GM18508 (cell line): ENCODE results near the gene ANKDD1A.

ENCODE experiments used
- ATAC-seq: cut with Tn5 transposase; IDR thresholded peaks from one replicate; pipeline ENCODE4 v1.9.1; 2021; ENCODE audit warnings: moderate number of reproducible peaks; ENCODE audit not compliant: insufficient read depth, unreplicated experiment

Gene ANKDD1A

DNA sequence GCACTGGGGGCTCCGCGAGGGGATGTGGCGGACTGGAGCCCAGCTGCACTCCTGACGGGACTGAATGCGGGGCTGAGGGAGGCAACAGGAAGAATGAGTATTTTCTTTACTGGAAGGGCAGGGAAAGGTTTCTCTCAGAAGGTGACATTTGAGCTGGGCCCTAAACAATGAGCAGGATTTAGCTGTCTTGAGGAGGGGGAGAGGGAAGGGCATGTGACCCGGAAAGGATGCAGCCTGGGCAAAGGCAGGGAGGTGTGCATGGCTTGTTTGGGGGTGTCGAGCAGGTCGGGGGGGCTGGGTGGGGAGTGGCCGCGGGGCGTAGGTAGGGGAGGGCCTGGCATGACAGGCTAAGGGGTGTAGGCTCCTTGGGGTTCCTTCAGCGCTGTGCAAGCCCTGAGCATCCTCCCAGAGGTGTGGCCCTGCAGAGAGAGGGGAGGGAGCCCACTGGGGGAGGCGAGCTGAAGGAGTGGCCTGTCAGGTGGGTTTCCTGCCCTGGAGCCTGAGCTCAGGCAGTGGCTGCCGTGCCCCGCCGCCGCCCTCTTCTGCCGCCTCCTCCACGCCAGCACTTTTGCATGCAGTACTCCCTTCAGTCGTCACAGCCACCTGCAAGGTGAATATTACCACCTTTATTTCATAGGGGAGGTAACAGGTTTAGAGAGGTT is 17.2 kb upstream of the ANKDD1A start:
- no peak for ATAC-seq

DNA sequence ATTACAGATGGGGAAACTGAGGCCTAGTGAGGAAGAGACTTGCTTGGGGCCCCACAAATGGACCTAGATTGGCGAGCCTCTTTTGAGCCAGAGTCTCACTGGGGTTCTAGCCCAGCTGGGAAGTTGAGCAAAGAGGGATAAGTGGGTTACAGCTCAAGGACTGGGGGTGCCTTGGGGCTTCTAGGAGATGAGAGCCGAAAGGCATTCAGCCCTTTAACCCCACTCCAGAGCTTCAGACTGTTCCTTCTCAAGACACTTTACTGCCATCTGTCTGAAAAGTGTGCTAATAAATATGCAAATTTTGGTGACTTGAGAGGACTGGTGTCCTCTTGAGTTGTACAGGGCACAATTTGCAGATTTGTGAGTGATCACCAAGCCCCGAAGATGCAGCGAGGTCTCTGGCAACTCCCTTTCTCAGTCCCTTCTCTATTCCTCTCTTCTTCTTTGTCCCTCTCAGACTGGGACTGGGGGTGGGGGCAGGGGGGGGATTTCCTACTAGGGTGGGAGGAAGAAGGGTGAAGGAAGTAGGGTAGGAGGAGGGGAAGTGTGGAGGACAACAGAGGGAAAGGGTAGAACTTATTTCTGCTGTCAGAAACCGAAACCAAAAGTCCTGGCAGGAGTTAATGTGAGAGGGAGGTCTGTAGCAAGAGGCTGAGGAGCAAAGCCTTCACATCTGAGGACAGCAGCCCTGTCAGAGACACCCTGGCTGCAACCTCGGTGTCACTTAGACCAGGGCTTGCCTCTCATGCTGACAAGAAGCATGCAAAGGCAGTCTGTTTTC is 16.2 kb upstream of the ANKDD1A start:
- ATAC-seq: no peak

DNA sequence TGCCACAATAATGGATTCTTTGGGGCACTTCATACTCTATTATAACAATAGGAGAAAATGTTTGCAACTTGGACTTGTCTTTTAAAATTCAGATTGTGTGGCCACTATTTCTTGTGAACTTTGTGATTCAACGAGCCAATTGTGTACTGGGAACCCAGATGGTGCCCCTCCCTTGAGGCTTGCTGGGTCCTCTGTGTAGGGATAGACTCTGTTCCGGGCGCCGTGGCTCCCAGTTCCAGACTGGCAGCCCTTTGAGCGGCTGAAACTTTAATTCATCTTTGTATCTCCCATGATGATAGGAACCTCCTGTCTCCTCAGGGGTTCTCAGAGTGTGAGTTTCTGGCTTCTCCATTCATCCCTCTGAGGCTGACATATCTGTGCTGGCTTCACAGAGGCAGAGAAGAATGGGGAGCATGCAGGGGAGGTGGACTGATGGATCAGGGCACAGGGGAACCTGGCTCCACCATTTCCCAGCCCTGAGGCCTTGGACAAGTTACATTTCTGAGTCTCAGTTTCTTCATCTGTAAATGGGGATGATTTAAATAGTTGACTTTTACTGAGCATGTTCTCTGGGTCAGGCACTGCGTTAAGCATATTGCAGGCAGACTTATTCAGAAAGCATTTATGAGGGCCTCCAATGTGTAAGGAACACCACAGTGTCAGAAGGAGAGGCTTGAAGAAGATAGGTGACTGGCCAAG is 15.2 kb upstream of the ANKDD1A start:
- no peak for ATAC-seq

DNA sequence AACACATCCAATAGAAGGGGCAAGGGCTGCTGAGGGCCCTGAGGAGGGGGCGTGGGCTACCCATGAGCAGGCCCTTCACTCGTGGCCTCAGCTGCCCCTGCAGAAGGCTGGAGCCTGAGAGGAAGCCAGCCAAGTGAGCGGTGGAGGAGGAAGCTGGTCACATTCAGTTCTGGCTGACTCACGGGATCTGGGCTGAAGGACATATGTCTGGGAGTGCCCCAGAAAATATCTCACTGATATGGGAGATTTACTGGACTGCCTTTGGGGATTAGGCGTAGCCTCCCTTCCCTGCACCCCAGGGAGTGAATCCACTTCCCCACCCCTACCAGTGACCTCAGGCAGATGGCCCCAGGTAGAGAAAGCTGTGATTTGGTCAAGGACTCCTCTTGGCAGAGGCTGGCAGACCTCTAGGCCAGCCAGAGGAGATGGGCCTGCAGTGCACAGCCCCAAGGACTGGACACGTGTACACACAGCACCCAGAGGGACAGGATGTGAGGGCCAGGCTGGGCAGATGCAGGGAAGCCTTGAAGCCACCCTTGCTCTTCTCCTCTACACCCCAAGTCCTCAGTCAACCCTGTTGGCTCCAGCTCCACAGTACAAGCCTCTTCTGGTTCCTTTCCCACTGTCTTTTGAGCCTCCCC is 14.2 kb upstream of the ANKDD1A start:
- ATAC-seq: no peak

DNA sequence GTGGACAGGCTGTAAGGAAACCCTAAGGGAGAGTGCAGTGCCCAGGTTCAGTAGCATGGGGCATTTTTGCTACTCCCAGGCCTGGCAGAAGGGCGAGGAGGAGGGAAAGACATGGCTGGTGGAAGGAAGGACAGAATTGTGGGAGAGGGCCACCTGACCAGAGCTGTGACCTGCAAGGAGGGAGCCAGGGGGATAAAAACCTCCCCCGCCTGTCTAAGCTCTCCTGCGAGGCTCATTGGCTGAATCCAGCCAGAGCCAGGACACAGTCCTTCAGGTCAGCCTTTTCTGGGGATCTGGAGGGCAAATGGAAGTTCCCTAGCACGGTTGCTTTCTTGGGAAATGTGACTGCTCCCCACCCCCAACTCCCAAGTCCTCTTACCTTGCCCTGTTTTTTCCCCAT is 13.3 kb upstream of the ANKDD1A start:
- no peak for ATAC-seq

DNA sequence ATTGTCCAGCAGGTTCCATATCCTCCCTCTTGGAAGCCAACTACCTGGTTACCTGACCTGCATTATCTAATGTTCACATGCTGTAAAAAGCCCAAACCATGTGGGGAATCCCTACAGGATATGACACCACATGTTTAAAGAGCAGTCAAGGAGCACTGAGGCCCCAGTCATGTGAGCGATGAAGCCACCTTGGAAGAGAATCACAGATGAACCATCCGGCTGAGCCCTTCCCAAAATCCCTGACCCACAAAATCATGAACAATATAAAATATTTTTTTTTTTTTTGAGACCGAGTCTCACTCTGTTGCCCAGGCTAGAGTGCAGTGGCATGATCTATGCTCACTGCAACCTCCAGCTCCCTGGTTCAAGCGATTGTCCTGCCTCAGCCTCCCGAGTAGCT is 10.6 kb upstream of the ANKDD1A start:
- ATAC-seq: no peak

DNA sequence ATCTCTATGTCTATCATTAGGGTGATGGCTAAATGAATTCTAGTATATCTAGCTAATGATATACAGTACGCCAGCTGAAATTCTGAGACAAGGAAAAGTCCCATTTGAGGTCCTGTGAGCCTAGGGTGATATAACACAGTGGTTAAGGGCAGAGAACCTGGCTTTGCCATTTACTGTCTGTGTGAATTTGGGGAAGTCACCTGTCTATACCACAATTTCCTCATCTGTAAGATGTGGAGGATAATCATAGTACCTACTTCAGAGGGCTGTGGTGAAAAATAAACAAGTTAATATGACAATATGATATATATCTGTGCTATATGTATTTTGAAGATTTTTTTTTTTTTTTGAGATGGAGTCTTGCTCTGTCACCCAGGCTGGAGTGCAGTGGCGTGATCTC is 9.8 kb upstream of the ANKDD1A start:
- no peak for ATAC-seq

DNA sequence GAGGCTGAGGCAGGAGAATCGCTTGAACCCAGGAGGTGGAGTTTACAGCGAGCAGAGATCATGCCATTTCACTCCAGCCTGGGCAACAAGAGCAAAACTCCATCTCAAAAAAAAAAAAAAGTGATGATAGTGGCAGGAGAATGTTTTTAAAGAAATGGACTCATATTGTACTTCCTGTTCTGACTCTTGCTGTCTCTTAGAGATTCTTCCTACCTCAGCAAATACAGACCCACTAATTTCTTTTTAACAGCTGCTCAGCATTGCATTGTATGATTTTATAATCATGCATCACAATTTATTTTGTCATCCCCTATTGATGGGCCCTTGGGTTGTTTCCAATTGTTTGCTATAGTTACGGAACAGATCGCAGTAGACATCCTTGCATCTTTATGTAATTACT is 8.8 kb upstream of the ANKDD1A start:
- ATAC-seq: no peak

DNA sequence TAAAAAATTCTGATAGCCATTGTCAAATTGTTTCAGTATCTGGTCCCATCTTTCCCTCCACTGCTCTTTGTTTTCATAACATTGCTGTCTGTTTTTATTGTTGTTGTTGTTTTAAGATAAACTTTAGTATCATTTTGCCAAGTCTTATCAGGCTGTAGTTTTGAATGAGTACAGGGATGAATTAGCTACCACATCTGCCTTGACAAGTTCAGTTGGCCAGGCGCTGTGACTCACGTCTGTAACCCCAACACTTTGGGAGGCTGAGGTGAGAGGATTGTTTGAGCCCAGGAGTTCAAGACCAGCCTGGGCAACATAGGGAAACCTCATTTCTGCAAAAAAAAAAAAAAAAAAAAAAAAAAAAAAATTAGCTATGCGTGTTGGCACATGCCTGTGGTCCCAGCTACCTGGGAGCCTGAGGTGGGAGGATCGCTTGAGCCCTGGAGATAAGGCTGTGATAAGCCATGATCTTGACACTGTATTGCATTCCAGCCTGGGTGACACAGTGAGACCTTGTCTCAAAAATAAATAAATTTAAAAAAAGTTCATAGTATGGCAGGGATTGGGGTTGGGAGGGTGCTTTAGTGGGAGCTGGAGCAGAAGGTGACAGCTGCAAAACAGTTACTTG is 8.3 kb upstream of the ANKDD1A start:
- ATAC-seq: no peak

DNA sequence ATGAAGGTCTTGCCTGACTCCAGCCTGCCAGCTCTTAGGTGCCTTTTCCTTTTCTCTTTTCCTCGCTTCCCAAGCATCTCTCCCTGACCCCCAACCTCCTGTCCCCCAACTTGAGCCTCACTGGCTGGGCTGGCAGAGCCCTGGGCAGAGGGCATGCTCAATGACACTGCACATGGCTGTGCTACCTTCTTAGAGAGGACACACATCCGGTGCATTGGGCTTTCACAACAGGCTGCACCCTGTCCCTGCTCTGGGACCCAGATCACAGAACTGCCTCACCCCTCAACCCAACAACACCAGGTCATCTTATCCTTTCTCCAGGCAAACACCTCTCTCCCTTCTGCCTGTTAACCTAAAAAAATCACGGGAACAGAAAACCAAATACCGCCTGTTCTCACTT is 7.5 kb upstream of the ANKDD1A start:
- ATAC-seq: no peak

DNA sequence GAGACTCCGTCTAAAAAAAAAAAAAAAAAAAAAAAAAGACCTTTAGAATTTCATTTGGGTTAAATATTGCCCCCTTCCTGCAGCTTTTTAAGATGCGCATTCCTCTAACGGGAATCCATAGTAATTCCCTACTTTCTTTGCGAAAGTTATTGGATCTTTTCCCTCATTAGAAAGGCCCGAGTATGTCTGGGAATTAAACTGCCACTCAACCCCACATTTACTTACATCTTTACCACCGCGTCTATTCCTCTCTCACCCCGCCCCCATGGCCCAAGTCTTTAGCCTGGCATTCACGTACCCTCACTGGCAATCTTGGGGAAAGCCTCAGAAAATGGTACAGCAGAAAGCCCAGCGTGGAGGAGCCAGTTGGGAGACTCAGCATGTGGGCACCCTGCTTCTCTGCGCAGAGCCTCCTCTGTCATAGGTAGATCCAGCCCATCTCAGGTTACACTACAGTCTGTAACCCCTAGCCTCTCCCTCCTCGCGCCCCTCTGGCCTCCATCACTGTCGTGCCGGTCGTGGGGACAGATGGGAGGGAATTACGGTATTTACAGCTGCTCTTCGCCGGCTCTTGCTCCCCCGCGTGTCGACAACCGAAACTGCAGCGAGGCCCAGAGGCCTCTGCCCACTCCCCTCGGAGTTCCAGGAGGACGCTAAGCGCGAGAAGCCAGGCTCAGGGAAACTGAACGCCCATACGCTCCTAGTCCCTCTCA is 6.4 kb upstream of the ANKDD1A start:
- ATAC-seq: no peak

DNA sequence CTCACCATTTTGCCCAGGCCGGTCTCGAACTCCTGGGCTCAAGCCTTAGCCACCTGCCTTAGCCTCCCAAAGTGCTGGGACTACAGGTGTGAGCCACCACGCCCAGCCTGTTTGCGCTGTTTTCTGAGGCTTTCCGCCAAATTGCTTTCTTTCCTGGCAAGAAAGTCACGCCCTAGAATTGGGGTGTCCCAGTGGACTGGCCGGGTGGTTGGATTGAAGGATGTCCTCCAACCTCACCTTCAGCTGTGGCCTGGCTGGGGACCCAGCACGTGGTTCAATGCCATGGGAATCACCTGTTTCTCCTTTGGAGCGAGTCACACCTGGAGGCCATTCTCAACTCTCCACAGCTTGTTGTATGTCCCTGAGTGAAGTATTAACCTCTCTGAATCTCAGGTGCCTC is 5.8 kb upstream of the ANKDD1A start:
- ATAC-seq: no peak

DNA sequence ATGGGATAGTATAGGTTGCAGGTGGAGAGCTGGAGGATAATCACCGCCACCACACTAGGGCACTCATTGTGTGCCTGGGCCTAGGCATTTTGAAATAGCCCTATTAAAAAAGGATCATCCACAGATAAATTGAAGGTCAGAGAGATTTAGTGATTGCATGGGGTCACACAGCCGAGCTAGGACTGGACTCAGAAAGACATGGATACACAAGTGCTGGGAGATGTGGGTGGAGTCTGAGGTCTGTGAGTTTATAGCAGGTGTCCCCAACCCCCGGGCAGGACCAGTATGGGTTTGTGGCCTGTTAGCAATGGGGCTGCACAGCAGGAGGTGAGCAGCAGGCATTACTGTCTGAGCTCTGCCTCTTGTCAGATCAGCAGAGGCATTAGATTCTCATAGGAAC is 5.3 kb upstream of the ANKDD1A start:
- ATAC-seq: no peak

DNA sequence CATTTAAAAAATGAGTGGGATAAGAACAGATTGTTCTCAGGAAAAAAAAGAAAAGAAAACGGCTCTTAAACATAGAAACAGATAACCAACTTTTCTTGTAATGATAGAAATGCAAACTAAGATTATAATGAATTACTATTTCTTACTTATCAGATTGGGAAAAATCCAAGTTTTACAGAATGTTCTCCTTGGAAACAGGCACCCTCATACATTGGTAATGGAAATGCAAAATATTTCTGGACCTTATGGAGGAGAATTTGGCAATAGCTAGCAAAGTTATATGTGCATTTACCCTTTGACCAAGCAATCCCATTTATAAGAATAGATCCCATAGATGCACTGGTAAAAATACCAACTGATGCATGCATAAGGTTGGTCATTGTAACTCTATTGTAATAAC is 3.7 kb upstream of the ANKDD1A start:
- no peak for ATAC-seq

DNA sequence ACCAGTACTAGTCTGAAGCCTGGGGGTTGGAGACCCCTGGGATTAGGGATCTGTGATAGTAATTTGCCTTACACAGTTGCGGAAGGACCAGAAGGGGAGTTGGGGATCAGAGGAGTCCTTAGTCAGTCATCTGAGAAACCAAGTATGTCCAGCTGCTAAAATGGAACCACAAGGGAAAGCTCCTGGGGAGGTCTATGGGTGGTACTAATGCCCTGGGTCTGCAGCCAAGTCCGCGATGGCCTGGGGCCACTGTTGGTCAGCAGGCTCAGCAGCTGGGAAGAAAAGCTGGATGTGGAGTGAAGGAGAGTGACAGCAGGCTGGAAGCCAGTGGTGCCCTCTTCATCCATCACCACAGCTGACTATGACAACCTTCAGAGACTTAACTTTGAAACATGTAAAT is 2.2 kb upstream of the ANKDD1A start:
- ATAC-seq: no peak

DNA sequence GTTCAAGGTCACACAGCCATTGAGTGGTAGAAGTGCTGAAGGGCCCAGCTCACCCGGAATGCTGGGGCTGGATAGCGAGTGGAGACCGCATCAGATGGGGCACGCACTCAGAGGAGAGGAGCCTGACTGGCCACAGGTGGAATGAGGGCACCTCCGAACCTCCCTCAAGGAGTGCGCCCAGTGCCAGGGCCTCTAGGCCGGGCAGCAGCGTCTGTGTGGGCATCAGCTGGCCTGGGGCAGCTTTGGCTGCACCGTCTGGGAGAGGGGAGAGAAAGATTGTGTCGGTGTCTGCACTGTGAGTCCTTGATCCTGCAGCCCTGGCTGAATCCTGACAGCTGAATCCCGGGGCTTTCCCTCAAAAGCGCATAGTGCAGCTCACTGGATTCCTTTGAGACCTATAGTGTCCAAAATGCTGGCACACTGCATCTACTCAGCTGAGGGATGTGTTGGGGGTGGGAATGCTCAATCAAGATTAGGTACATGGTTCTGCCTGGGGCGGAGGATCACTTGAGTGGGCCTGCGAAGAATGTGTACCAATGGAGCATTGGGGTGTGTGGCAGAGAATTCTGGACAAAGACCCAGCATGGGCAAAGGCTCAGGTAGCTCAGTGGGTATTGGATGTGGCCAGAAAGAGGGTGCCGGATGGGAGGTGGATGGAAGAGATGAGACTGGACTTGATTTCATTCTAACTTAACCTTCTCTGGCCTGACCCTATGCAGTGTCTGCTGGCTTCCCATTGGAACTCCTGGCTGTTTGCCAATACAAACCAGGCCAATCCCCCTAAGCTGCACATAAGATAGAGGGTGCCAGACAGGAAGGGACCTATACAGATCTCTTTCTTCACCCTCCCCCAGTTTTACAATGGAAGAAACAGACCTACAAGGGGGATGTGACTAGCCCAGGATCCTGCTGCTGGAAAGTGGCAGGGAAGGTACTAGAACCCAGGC is 950 bp downstream of the ANKDD1A start:
- no peak for ATAC-seq

DNA sequence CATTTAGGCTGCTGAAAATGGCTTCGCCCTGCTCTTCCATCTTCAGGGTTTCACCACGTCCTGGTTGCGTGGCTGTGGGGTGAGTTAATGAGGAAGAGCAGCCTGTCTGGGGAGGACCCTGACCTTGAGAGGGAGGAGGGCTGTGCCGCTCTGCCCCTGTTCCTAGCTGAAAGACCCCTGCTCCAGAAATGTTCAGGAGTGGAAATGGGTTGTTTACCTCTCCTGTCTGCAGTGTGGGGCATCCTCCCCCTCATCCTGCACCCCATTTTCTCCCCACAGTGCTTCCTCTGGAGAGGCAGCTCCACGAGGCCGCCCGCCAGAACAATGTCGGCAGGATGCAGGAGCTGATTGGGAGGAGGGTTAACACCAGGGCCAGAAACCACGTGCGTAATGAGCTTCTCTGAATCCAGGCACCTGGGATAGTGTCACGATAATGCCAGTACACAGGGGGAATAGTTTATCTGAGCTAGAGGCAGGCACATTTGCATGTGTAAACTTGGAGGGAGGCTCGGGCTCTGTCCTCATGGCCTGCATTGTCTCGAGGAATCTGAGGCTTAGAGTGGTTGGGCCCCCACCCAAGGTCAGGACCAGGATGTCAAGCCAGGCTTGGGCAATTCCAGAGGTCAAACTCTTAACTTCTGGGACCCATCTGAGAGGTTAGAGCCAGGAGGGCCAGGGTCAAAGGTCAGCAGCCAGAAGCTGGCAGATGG is 4.0 kb downstream of the ANKDD1A start:
- ATAC-seq: no peak

DNA sequence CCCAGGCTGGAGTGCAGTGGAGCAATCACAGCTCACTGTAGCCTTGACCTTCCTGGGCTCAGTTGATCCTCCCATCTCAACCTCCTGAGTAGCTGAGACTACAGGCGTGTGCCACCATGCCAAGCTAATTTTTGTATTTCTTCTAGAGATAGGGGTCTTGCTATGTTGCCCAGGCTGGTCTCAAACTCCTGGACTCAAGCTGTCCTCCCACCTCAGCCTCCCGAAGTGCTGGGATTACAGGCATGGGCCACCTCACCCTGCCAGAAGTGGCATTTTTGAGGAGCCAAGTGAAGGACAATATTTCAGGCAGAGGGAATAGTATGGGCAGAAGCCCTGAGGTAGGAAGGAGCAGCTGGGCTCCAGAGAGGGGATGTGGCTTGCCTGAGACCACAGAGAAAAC is 4.7 kb downstream of the ANKDD1A start:
- no peak for ATAC-seq
